IPS-20b (cell line): Measurements from ENCODE around the gene TEKT3.

Experiments used
- H3K27ac ChIP-seq: one replicate; pipeline ENCODE4 v1.5.1; 2013; ENCODE audit warnings: low read length
- H3K27me3 ChIP-seq: 2 replicates; pipeline ENCODE4 v1.6.1; 2013; ENCODE audit warnings: mild to moderate bottlenecking, low read length, inconsistent platforms; ENCODE audit not compliant: insufficient read depth
- H3K36me3 ChIP-seq: 2 replicates; pipeline ENCODE4 v1.6.1; 2013; ENCODE audit warnings: low read depth, mild to moderate bottlenecking, inconsistent platforms, low read length, moderate library complexity; ENCODE audit not compliant: insufficient read depth
- H3K4me1 ChIP-seq: 2 replicates; pipeline ENCODE4 v1.6.1; 2013; ENCODE audit warnings: mild to moderate bottlenecking, control low read depth, inconsistent platforms, low read length, moderate library complexity; ENCODE audit not compliant: insufficient read depth
- H3K4me3 ChIP-seq: 2 replicates; pipeline ENCODE4 v1.5.1; 2013; ENCODE audit warnings: mild to moderate bottlenecking, low read length, inconsistent platforms
- H3K9ac ChIP-seq: 2 replicates; pipeline ENCODE4 v1.6.1; 2013; ENCODE audit warnings: low read depth, mild to moderate bottlenecking, inconsistent platforms, low read length, moderate library complexity
- H3K9me3 ChIP-seq: 2 replicates; pipeline ENCODE4 v1.6.1; 2013; ENCODE audit warnings: mild to moderate bottlenecking, low read depth, low read length, inconsistent platforms; ENCODE audit not compliant: insufficient read depth

TEKT3 gene

GRCh38 chr17:15311996-15312395 is 29.4 kb downstream of the TEKT3 start:
- Histone ChIP-seq H3K27ac (no peak overlapping the region), H3K36me3 (no peaks in the 10 kb centered on the region), H3K27me3 (no peaks in the 10 kb centered on the region), H3K4me3 (no peak overlapping the region), H3K9me3 (no peaks in the 10 kb centered on the region), H3K9ac (no peak overlapping the region), H3K4me1 (no peaks in the 10 kb centered on the region)

- Histone ChIP-seq H3K9me3 (no peaks in the 10 kb centered on the region), H3K36me3 (no peaks in the 10 kb centered on the region), H3K4me1 (no peaks in the 10 kb centered on the region), H3K4me3 (no peak overlapping the region), H3K27me3 (no peaks in the 10 kb centered on the region), H3K27ac (no peak overlapping the region), H3K9ac (no peak overlapping the region)
Measured at GRCh38 chr17:15309793-15310192, 31.6 kb downstream of the TEKT3 start.

- Histone ChIP-seq H3K27ac (no peak overlapping the region), H3K9me3 (no peaks in the 10 kb centered on the region), H3K27me3 (no peaks in the 10 kb centered on the region), H3K36me3 (no peaks in the 10 kb centered on the region), H3K4me1 (no peaks in the 10 kb centered on the region), H3K4me3 (no peak overlapping the region), H3K9ac (no peak overlapping the region)
Measured at GRCh38 chr17:15309236-15309635, 32.2 kb downstream of the TEKT3 start.

DNA sequence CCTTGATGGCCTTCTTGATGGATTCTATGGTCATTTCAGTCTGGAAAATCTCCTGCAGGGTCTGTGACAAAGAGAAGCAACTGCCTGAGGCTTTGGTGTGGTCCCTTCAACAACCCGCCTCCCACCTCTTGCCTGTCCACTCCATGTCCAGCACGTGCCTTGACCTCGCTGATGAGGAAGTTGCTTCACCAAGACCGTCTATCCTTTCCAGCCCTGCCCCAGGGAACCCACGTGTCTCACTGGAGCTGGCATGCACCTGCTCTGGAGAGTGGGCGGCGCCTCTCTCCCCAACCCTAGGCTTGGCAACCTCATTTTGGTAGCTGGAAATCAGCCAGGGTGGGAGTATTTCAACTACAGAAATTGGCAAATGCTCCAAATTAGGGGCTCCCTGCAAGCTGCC is 32.6 kb downstream of the TEKT3 start:
- no peaks in the 10 kb centered on the region for H3K36me3 ChIP-seq
- no peaks in the 10 kb centered on the region for H3K27me3 ChIP-seq
- no peaks in the 10 kb centered on the region for H3K9me3 ChIP-seq
- no peak overlapping the region for H3K4me3 ChIP-seq
- H3K9ac ChIP-seq: no peak overlapping the region
- H3K4me1 ChIP-seq: no peaks in the 10 kb centered on the region
- no peak overlapping the region for H3K27ac ChIP-seq

DNA sequence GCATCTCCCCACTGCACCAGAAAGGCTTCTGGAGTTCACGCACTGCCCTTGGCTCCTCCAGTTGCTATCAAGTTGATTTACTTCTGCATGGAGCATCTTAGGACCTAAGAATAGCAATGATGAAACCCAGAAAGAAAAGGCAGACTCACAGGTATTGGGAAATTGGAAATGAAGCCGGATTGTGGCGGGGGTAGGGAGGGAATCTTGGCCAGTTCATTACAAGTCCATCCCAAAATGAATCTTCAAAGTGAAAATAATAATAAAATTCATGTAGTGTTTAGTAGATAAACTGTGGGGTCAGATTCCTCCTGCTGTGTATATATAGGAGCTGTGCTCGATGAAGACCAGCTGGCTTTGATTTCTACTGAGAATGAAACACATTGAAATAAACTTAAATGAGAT is 33.7 kb downstream of the TEKT3 start:
- Histone ChIP-seq H3K4me3 (no peak overlapping the region), H3K27ac (no peak overlapping the region), H3K9me3 (no peaks in the 10 kb centered on the region), H3K9ac (no peak overlapping the region), H3K27me3 (no peaks in the 10 kb centered on the region), H3K36me3 (no peaks in the 10 kb centered on the region), H3K4me1 (no peaks in the 10 kb centered on the region)

- no peaks in the 10 kb centered on the region for H3K9me3 ChIP-seq
- H3K27me3 ChIP-seq: no peaks in the 10 kb centered on the region
- H3K4me1 ChIP-seq: no peaks in the 10 kb centered on the region
- H3K9ac ChIP-seq: no peak overlapping the region
- no peak overlapping the region for H3K27ac ChIP-seq
- no peak overlapping the region for H3K4me3 ChIP-seq
- H3K36me3 ChIP-seq: no peaks in the 10 kb centered on the region
Measured at GRCh38 chr17:15303851-15304250, 37.5 kb downstream of the TEKT3 start.

GRCh38 chr17:15303268-15303667 is 38.1 kb downstream of the TEKT3 start:
- Histone ChIP-seq H3K9ac (no peak overlapping the region), H3K4me1 (no peaks in the 10 kb centered on the region), H3K36me3 (no peaks in the 10 kb centered on the region), H3K27me3 (no peaks in the 10 kb centered on the region), H3K4me3 (no peak overlapping the region), H3K27ac (no peak overlapping the region), H3K9me3 (no peaks in the 10 kb centered on the region)

DNA sequence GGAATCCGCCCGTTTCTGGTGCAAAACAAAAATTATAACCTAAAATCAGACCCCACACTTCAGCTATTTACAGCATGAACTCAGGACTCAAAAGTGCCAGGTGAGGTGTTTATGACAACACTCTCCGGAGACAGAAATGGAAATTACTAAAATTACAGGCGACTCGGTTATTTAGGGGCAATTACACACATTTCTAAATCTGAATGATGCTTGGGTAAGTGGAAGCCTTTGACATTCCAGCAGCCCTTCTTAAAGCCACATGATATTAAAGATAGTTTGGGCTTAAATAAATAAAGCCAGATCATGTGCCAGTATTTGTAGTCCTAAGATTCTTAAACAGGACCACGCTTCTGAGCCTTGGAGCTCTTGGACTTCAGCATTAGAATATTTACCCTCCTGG is 39.6 kb downstream of the TEKT3 start:
- Histone ChIP-seq H3K36me3 (no peaks in the 10 kb centered on the region), H3K4me1 (no peaks in the 10 kb centered on the region), H3K27ac (no peak overlapping the region), H3K9ac (no peak overlapping the region), H3K27me3 (no peaks in the 10 kb centered on the region), H3K9me3 (no peaks in the 10 kb centered on the region), H3K4me3 (no peak overlapping the region)

GRCh38 chr17:15298176-15298575 is 43.2 kb downstream of the TEKT3 start:
- no peaks in the 10 kb centered on the region for H3K36me3 ChIP-seq
- no peaks in the 10 kb centered on the region for H3K9me3 ChIP-seq

DNA sequence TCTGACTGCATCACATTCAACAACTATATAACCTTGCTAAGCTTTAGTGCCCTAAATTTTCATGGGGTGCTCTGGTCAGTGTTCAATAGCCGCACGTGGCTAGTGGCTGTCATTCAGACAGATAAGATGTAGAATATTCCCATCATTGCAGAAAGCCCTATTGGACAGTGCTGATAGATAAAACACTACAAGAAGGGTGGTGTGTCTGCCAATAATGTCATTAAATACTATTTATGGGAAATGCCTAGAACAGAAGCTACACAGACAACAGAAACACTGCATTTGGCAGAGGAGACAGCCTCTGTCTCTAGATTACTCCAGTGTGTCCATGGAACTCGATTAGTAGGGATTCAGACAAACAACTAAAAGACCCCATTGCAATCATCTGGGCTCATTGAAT is 47.8 kb downstream of the TEKT3 start:
- H3K4me1 ChIP-seq: no peaks in the 10 kb centered on the region
- H3K36me3 ChIP-seq: no peaks in the 10 kb centered on the region
- H3K27ac ChIP-seq: no peak overlapping the region
- no peak overlapping the region for H3K9ac ChIP-seq
- no peak overlapping the region for H3K4me3 ChIP-seq
- no peaks in the 10 kb centered on the region for H3K27me3 ChIP-seq
- no peaks in the 10 kb centered on the region for H3K9me3 ChIP-seq

More at GRCh38 chr17:15298176-15298575, 43.2 kb downstream of the TEKT3 start:
- H3K9ac ChIP-seq: no peak overlapping the region
- no peaks in the 10 kb centered on the region for H3K27me3 ChIP-seq
- H3K4me3 ChIP-seq: no peak overlapping the region
- H3K27ac ChIP-seq: no peak overlapping the region
- no peaks in the 10 kb centered on the region for H3K4me1 ChIP-seq

GRCh38 chr17:15291674-15292361 is 49.6 kb downstream of the TEKT3 start:
- Histone ChIP-seq H3K9ac (no peak overlapping the region), H3K4me1 (no peaks in the 10 kb centered on the region), H3K27ac (no peak overlapping the region), H3K4me3 (no peak overlapping the region), H3K9me3 (no peaks in the 10 kb centered on the region), H3K36me3 (no peaks in the 10 kb centered on the region), H3K27me3 (no peaks in the 10 kb centered on the region)

DNA sequence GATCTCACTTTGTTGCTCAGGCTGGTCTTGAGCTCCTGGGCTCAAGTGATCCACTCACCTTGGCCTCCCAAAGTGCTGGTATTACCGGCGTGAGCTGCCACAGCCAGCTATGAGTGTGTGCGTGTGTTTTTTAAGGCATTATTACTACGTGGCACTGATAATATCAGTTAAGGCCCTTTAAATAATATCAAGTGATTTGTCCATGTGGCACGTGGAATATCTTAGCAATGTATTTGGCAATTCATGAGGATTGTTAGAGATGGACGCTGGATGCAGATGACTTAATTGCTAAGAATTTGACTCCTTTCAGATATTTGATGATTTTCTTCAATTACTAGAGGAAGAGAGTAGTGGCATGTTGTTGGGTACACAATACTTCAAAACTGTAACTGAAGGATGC is 50.8 kb downstream of the TEKT3 start:
- H3K4me3 ChIP-seq: no peak overlapping the region
- H3K27ac ChIP-seq: no peak overlapping the region
- no peaks in the 10 kb centered on the region for H3K4me1 ChIP-seq
- H3K9me3 ChIP-seq: no peaks in the 10 kb centered on the region
- H3K36me3 ChIP-seq: no peaks in the 10 kb centered on the region
- no peak overlapping the region for H3K9ac ChIP-seq
- no peaks in the 10 kb centered on the region for H3K27me3 ChIP-seq
